ENCODE results near the gene GTPBP1.

Gene GTPBP1

GRCh38 chr22:38761202-38762162 is 55.7 kb downstream of the GTPBP1 start:
- no peak for DNase-seq

GRCh38 chr22:38762551-38762983 is 56.8 kb downstream of the GTPBP1 start:
- DNase-seq = no peak

DNA sequence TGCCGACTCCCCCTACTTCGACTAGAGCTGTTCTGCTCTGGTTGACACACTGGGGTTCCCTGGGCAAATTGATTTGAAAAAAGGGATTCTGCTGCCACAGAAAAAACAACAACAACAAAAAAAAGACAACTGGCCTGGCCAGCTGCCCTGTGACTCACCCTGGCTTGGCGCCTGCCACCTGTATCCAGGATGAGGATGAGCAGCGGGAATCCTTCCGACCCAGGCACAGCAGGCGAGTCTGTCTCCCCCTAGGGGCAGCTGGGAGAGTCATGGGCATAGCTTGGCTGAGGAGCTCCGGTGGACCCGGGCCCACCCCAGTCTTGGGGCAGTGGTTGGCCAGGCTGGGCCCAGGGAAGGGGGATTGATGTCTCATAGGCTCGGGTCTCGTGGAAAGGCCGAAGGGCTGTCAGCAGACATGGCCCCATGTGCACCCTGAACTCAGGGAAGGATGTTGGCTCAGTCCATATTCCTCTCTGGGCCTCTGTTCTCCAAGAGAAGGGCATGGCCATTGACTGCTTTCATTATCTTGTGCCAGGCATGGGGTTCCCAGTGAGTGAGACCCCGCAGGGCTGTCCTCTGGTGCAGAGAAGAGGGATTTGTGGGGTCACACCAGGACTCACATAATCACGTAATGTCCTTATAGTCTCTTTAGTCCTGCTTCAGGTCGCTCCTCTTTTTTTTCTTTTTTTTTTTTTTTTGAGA is 60.5 kb downstream of the GTPBP1 start:
- DNase-seq = no peak

DNA sequence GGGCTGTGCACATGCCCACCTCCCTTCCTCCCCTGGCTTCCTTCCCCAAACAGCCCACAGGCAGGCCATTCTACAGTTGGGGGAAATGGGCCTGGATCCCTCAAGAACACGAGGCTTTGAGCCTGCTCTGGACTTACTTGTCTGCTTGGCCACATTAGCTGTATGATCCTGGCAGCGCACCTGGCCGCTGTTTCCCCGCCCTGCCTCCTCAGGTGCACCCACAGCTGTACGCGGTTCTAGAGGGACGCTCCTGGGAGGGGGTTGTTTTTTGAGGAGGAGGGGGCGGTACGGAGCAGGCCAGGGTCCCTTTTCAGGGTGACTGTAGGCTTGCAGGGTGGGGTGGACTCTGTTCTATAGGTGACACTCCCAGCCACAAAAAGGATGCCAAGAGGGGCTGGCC is 61.6 kb downstream of the GTPBP1 start:
- no peak for DNase-seq

DNA sequence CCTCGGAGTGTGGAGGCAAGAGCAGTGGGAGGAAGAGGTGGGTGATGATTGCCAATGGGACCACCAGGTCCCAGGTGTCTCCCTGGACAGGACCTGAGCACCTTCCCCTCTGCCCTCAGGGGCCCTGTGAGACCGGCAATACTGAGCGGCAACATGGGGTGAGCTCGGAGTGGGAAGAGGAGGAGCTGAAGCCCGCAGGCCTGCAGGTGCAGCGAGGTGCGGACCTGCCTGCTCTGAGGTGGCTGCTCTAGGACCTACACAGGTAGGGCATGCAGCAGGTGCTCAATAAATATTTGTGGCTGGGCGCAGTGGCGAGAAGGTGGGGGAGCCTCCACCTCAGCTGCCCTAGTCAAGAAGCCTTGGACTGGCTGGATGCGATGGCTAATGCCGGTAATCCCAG is 62.3 kb downstream of the GTPBP1 start:
- DNase-seq = no peak

GRCh38 chr22:38770257-38770949 is 64.7 kb downstream of the GTPBP1 start:
- no peak for DNase-seq

DNA sequence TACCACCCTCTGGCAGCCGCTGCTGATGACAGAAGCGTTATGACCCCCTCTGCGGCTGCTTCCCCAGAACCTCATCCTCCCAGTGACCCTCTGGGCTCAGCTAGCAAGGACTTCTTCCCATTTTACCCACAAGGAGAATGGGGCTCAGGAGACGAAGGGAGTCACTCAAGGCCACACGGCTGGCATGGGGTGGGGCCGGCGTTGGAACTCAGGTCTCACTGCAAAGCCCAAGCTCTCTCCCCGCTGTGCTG is 66.8 kb downstream of the GTPBP1 start:
- DNase-seq = no peak

DNA sequence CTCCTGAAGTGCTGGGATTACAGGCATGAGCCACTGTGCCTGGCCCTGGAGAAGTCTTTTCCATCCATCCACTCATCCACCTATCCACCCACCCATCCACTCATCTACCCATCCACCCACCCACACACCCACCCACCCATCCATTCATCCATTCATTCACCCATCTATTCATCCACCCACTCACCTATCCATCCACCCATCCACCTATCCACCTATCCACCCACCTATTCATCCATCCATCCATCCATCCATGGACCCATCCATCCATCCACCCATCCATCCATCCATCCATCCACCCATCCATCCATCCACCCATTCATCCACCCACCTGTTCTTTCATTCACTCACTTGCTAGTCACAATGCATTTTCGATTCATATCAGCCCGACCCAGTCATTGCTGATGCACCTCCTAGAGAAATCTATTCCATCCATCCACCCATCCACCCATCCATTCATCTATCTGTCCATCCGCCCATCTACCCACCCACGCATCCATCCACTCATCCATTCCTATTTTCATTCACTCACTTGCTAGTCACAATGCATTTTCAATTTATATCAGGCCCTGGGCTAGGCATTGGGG is 67.7 kb downstream of the GTPBP1 start:
- DNase-seq = no peak

- DNase-seq = no peak
Observed at GRCh38 chr22:38774496-38775166, 68.9 kb downstream of the GTPBP1 start.

- no peak for DNase-seq
Observed at GRCh38 chr22:38775656-38776055, 69.9 kb downstream of the GTPBP1 start.

DNA sequence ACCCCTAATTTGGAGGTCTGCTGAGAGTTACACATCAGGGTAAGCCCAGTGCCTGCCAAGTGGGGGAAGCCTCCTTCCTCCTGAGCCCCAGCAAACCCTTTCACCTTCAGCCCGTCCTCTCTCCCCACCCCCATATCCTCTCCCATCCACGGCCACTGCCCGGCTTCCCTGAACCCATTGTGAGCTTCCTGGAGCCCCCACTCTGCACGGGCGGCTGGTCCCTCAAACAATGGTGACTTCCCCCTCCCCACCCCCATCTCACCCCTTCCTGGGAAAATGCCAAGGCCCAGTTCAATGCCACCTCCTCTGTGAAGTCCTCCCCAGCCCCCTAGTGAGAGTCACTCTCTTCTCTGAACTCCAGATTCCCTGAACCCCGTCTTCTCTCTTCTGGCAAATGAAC is 70.3 kb downstream of the GTPBP1 start:
- DNase-seq = no peak

GRCh38 chr22:38777087-38777671 is 71.4 kb downstream of the GTPBP1 start:
- DNase-seq = no peak

- no peak for DNase-seq
Observed at GRCh38 chr22:38781033-38781432, 75.3 kb downstream of the GTPBP1 start.

GRCh38 chr22:38782402-38783094 is 76.8 kb downstream of the GTPBP1 start:
- no peak for DNase-seq

Data from cortex of kidney (tissue), 1 donor.